ENCODE data around the gene GFPT1. TPM values are rescaled to one million over a fixed set of nuclear protein-coding genes. Genes with fewer than 3 reads are reported as not detected.

Gene GFPT1
- polyA plus RNA-seq, 3 donors = 3.6 to 4.5 (median 3.7) TPM

DNA sequence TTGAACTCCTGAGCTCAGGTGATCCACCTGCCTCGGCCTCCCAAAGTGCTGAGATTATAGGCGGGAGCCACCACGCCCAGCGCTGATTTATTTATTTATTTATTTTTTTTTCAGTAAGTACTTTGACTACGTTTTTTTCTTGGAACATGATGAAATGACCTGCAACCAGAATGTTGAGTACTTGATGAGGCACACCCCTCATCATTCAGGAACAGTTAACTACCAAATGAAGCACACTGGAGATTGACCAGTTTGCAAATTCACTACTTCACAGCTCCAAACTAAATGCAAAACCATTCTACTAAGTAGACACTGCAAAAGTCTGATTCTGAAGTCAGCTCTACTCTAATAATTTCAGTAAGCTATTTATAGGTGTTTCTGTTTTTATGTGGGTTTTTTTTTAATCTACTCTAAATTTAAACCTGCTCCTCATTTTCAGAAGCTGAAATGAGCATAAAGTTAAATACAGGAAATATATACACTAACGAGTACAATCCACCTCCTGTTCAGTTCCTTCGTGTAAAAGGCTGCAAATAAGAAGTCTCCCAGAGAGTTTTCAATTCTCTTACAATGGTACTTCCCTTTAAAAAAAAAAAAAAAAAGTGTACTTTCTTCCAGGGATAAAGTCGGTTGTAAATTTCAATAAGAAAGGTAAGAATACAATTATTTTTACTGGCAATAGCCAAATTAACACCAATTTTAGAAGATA lies 1.4 kb downstream of the GFPT1 start:
- Mint-ChIP-seq H3K27ac (peak overlapping the region in 4 of 7 donors; percentile 11 to 88 (median 54)), H3K27me3 (ENCODE audit: low read depth in 3 of 3) (peaks cover 0 to 2% (median 0%) of the 10 kb centered on the region in 3 donors), H3K4me3 (peak overlapping the region; percentile 81 to 90), H3K9me3 (no peaks in the 10 kb centered on the region), H3K4me1 (peaks cover 63% of the 10 kb centered on the region), H3K36me3 (peaks cover 5 to 8% of the 10 kb centered on the region in 2 donors)
- Histone ChIP-seq H3K4me3 (replicated peaks in 1 of 3; ENCODE audit: low read depth in 2 of 3, low read length in 3 of 3) (peak overlapping the region in 2 of 3 experiments; percentile 73 to 86), H2AFZ (ENCODE audit: insufficient read depth, low read depth, low read length, poor library complexity, severe bottlenecking) (peak overlapping the region; percentile 93), H3K4me1 (ENCODE audit: control insufficient read depth in 1 of 2, insufficient read depth in 2 of 2, low read length in 2 of 2) (peaks cover 31 to 39% of the 10 kb centered on the region in 2 donors), H3K9me3 (replicated peaks in 1 of 2; ENCODE audit: control insufficient read depth in 1 of 2, insufficient read depth in 1 of 2, low read length in 2 of 2) (no peaks in the 10 kb centered on the region), H3K27ac (ENCODE audit: low read depth in 1 of 2, low read length in 2 of 2) (peak overlapping the region in 1 of 2 donors; percentile 86), H3K79me2 (ENCODE audit: insufficient read depth, low read length) (peaks cover 65% of the 10 kb centered on the region), H3K4me2 (replicated peaks; ENCODE audit: extremely low read depth, low read length, poor library complexity, severe bottlenecking) (peak overlapping the region; percentile 76), H4K20me1 (ENCODE audit: insufficient read depth, low read length) (peaks cover 14% of the 10 kb centered on the region), H3K27me3 (ENCODE audit: control insufficient read depth in 2 of 2, insufficient read depth in 2 of 2, low read length in 2 of 2) (no peaks in the 10 kb centered on the region), H3K9ac (ENCODE audit: insufficient read depth, low read length, poor library complexity, severe bottlenecking) (no peak overlapping the region), H3K36me3 (replicated peaks in 1 of 2; ENCODE audit: control insufficient read depth in 1 of 2, insufficient read depth in 2 of 2, low read length in 2 of 2) (no peaks in the 10 kb centered on the region)
- TF ChIP-seq, protein P1, sequence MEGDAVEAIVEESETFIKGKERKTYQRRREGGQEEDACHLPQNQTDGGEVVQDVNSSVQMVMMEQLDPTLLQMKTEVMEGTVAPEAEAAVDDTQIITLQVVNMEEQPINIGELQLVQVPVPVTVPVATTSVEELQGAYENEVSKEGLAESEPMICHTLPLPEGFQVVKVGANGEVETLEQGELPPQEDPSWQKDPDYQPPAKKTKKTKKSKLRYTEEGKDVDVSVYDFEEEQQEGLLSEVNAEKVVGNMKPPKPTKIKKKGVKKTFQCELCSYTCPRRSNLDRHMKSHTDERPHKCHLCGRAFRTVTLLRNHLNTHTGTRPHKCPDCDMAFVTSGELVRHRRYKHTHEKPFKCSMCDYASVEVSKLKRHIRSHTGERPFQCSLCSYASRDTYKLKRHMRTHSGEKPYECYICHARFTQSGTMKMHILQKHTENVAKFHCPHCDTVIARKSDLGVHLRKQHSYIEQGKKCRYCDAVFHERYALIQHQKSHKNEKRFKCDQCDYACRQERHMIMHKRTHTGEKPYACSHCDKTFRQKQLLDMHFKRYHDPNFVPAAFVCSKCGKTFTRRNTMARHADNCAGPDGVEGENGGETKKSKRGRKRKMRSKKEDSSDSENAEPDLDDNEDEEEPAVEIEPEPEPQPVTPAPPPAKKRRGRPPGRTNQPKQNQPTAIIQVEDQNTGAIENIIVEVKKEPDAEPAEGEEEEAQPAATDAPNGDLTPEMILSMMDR (IDR thresholded peaks at IDR 0.05) = no peak
- intact Hi-C loops (cut with micrococcal nuclease) = loop anchor here (5.0 to 10.0 kb wide), 3 partner anchors 52 to 917 kb away; partner anchors contain the start of genes NFU1 (in 2 of the 2) and FAM136A (in 1 of the 2)
- no peak for DNase-seq
- WGBS (ENCODE audit: insufficient coverage) = 100% methylated on average over 1 of the region's 8 CpGs

DNA sequence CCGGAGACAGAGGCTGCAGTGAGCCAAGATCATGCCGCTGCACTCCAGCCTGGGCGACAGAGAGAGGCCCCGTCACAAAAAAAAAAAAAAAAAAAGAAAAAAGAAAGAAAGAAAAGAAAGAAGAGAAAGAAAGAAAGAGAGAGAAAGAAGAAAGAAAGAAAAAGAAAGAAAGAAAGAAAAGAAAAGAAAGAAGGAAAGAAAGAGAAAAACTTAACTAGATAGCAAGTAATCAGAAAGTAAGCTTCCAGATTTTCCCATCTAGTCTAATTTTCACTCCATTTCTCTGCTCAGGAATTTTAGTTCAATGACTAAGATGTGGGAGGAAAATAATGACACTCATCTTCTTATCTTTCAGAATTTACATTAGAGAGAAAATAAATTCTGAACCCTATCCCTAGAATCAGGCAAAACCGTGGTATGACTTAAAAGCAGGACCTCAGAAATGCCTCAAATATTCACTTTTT lies 2.4 kb downstream of the GFPT1 start:
- H3K4me1 Mint-ChIP-seq = peaks cover 59% of the 10 kb centered on the region
- no CpG with 5 or more reads among the region's 5 CpGs for WGBS (ENCODE audit: insufficient coverage)
- H2AFZ ChIP-seq (ENCODE audit: insufficient read depth, low read depth, low read length, poor library complexity, severe bottlenecking) = no peak overlapping the region
- peaks cover 0 to 2% (median 0%) of the 10 kb centered on the region in 3 donors for H3K27me3 Mint-ChIP-seq (ENCODE audit: low read depth in 3 of 3)
- TF ChIP-seq, protein P1 (IDR thresholded peaks at IDR 0.05) = no peak
- no peaks in the 10 kb centered on the region for H3K36me3 ChIP-seq (replicated peaks in 1 of 2; ENCODE audit: control insufficient read depth in 1 of 2, insufficient read depth in 2 of 2, low read length in 2 of 2)
- no peaks in the 10 kb centered on the region for H3K9me3 ChIP-seq (replicated peaks in 1 of 2; ENCODE audit: control insufficient read depth in 1 of 2, insufficient read depth in 1 of 2, low read length in 2 of 2)
- no peak overlapping the region for H3K4me3 Mint-ChIP-seq
- H3K27ac ChIP-seq (ENCODE audit: low read depth in 1 of 2, low read length in 2 of 2) = no peak overlapping the region
- no peak for DNase-seq
- H3K9ac ChIP-seq (ENCODE audit: insufficient read depth, low read length, poor library complexity, severe bottlenecking) = no peak overlapping the region
- no peaks in the 10 kb centered on the region for H3K9me3 Mint-ChIP-seq
- peak overlapping the region in 1 of 7 donors; percentile 40 for H3K27ac Mint-ChIP-seq
- no peak overlapping the region for H3K4me3 ChIP-seq (replicated peaks in 1 of 3; ENCODE audit: low read depth in 2 of 3, low read length in 3 of 3)
- H3K4me2 ChIP-seq (replicated peaks; ENCODE audit: extremely low read depth, low read length, poor library complexity, severe bottlenecking) = no peak overlapping the region
- H3K27me3 ChIP-seq (ENCODE audit: control insufficient read depth in 2 of 2, insufficient read depth in 2 of 2, low read length in 2 of 2) = no peaks in the 10 kb centered on the region
- intact Hi-C loops (cut with micrococcal nuclease) = loop anchor here (5.0 to 10.0 kb wide), 3 partner anchors 53 to 918 kb away; partner anchors contain the start of genes NFU1 (in 2 of the 2) and FAM136A (in 1 of the 2)
- H3K4me1 ChIP-seq (ENCODE audit: control insufficient read depth in 1 of 2, insufficient read depth in 2 of 2, low read length in 2 of 2) = peaks cover 26 to 31% of the 10 kb centered on the region in 2 donors
- peaks cover 5 to 8% of the 10 kb centered on the region in 2 donors for H3K36me3 Mint-ChIP-seq
- peaks cover 23% of the 10 kb centered on the region for H4K20me1 ChIP-seq (ENCODE audit: insufficient read depth, low read length)
- H3K79me2 ChIP-seq (ENCODE audit: insufficient read depth, low read length) = peaks cover 74% of the 10 kb centered on the region
